HG03571 (cell line): ENCODE results near the gene INS.

Experiments
- ATAC-seq: cut with Tn5 transposase; IDR thresholded peaks from one replicate; pipeline ENCODE4 v1.9.1; 2021; ENCODE audit not compliant: unreplicated experiment

Gene INS

DNA sequence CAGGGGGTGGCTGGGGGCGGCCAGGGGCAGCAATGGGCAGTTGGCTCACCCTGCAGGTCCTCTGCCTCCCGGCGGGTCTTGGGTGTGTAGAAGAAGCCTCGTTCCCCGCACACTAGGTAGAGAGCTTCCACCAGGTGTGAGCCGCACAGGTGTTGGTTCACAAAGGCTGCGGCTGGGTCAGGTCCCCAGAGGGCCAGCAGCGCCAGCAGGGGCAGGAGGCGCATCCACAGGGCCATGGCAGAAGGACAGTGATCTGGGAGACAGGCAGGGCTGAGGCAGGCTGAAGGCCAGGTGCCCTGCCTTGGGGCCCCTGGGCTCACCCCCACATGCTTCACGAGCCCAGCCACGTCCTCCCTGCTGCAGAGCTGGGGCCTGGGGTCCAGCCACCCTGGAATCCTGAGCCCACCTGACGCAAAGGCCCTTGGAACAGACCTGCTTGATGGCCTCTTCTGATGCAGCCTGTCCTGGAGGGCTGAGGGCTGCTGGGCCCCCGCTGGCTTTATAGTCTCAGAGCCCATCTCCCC, at the start of gene INS:
Gene INS, minus strand, starts transcription at position 474 of the 524 bp plus-strand sequence. Its CDS starts 238 bp downstream, at position 236.
- ATAC-seq, result no peak

DNA sequence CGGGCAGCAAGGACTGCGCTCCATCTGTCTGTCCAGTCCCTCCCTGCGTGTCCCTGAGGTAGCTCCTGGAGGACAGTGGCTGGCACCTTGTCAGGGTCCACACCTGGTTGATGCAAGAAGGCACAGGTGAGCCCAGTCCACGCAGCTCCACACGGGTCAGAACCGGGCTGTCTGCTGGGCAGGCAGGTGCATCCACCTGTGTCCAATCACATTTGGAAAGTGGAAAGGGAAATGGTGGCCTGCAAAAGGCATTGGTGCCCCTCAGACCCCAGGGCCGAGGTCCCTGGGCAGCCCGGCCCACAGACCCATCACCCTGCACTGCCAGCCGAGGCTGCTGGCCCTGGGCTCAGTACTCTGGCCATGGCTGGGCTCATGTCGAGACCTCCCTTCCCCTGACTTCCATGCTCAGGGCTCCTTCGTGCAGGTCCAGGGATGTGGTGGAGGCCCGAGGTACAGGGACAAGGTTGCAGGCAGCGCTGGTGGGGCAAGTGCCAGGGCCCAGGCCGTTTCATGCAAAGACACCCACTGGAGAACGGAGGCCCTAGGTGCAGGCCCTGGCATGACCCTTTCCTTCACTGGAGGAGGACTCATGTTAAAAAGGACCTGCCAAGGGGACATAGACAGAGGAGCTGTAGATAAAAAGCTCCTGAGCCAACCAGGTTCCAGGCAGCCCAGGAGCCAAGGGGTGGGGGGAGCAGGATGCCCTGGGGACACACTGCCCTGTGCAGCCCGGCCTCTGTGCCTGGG, 49.5 kb upstream of the INS start:
- no peak for ATAC-seq

DNA sequence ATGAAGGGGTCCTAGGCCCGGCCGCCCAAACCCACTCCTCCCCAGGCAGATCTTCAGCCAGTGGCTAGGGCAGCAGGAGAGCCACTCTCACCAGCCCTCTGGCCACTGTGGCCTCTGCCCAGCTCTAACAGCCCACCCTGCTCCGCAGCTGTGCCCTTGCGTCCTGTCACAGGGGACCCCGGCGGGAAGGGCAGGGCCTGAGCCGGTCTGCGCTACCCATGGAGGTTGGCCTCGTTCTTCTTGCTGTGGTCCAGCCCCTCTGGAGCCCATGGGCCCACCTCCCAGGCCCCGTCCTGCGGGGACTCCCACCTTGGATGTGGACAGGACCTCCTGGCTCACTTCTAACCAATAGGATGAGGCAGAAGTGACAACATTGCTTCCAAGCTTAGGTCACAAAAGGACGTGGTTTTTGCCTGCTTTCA, 48.9 kb upstream of the INS start:
- no peak for ATAC-seq

DNA sequence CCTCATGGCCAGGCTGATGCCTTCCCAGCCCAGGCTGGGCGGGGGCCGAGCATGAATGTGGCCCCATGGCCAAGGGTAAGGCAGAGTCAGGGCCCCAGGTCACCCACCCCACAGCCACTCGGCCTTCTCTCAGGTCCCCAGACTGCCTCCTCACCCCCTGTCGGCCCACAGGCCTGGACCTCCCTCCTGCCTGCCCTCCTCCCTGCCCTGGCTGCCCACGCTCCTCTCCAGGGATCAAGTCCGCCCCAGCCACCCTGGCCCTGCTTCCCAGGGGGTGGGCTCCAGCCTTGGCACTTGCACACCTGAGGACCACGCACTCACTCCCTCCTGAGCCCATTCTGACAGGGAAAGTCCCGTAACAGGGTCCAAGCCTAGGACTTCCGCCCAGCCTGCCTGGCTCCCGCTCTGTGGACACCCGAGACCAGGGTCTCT, 48.4 kb upstream of the INS start:
- ATAC-seq, result no peak

DNA sequence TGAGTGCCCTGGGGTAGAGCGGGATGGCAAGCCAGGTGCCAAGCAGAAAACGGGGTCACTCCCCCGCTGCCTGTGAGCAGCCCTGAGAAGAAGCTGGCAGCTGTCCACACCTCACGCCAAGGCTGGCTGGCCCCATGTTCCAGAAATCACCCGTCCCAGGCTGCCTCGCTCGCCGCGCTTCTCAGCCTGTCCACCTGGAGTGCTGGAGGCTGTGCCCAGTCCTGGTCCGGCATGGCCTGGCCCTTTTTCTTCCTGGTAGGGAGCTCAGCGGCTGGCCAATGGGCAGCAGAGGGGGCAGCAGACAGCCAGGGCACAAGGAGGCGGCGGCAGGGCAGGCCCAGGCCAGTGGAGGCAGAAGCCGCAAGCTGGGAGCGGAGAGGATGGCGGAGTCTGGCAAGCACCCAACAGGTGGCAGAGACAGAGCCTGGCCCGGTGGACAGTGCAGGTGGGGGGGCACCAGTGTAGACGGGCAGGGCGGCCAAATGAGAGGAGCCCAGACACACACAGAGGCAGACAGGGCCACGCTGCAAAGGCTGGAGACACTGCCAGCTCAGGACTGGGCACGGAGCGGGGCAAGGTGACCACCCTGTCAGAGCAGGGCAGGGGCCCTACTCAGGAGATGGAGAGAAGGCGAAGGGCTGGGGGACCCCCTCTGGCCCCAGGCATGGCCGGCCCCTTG, 47.8 kb upstream of the INS start:
- no peak for ATAC-seq

DNA sequence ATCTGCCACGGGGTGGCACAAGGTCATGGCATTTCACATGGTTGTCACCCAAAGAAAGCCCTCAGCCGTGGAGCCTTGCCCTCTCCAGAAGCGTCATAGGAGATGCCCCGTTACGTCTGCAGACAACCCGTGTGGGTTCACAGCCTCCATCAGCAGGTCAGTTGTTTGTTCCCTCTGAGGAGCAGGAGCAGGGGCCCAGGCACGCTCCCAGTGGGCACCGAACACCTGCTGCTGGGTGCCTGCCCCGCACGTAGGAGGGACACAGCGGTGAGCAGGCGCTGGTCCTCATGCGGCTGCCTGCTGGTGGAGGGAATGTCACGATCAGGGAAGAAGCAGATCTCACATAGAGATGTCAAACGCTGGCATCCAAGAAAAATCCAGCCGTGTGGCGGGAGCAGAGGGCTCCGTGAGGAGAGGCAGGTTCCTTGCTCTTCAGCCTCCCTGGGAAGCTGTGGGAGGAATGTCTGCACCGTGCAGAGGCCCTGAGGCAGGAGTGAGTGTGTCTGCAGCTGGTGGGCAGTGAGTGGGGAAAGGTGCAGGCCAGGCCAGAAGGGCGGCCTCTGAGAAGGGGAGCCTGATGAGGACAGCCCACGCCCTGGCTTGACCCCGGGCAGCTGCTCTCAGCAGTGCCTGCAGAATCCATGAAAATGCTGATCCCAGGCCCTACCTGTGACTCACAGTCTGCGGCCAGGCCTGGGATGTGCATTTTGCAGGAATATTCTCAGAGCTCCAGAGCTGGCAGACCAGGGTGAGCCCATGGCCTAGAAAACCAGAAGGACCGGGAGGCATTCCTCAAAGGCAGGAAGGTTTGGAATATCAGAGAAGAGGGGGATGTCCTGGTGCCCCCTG, 47.0 kb upstream of the INS start:
- no peak for ATAC-seq

DNA sequence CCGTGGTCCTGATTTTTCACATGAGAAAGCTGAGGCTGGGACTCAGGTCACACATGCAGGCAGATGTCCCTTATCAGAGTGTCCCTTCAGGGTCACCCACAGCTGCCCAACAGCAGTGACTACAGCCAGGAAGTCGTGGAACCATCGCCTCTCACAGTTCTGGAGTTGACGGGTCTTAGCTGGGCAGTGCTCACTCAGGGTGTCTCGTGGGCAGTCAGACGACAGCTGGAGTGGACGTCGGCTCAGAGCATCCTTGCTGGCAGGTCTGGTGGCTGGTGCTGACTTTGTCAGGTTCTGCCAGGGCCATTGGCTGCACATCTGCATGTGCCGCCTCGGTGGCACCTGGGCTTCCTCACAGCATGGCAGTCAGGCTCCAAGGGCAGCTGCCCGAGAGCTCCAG, 46.2 kb upstream of the INS start:
- ATAC-seq, result no peak

DNA sequence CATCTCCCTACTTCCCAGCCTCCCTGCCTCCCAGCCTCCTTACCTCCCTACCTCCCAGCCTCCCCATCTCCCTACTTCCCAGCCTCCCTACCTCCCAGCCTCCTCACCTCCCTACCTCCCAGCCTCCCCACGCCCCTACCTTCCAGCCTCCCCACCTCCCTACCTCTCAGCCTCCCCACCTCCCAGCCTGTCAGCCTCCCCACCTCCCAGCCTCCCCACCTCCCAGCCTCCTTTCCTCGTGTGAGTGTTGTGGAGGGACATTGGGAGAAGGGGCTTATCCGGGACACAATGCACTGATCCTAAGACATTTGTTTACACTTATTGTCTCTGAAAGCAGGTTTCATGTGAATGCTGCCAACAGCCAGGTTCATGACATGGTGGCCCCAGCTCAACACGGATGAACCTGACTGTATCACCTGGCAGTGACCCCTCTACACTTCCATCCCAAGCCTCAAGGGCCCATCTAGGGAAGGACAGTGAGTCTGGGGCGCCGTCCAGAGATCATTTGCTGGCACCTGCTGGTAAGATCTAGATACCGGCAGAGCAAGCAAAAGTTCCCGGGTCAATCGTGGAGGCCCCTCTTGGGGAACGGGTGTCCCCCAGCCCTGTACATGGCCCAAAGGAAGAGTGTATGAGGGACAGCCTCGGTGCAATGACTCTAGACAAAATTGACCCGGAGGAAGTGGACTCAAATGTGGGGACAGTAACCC, 45.1 kb upstream of the INS start:
- no peak for ATAC-seq

DNA sequence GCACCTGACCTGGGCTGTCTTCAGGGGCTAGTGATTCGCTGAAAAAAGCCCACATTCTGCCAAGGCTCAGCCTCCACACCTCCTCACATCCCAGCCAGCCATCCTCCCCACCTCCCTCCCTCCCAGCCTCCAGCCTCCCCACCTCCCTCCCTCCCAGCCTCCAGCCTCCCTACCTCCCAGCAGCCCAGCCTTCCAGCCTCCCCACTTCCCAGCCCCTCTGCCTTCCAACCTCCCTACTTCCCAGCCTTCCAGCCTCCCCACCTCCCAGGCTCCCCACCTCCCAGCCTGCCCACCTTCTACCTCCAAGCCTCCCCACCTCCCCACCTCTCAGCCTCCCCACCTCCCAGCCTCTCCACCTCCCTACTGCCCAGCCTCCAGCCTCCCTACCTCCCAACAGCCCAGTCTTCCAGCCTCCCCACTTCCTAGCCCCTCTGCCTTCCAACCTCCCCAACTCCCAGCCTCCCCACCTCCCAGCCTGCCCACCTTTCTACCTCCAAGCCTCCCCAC, 44.3 kb upstream of the INS start:
- no peak for ATAC-seq

DNA sequence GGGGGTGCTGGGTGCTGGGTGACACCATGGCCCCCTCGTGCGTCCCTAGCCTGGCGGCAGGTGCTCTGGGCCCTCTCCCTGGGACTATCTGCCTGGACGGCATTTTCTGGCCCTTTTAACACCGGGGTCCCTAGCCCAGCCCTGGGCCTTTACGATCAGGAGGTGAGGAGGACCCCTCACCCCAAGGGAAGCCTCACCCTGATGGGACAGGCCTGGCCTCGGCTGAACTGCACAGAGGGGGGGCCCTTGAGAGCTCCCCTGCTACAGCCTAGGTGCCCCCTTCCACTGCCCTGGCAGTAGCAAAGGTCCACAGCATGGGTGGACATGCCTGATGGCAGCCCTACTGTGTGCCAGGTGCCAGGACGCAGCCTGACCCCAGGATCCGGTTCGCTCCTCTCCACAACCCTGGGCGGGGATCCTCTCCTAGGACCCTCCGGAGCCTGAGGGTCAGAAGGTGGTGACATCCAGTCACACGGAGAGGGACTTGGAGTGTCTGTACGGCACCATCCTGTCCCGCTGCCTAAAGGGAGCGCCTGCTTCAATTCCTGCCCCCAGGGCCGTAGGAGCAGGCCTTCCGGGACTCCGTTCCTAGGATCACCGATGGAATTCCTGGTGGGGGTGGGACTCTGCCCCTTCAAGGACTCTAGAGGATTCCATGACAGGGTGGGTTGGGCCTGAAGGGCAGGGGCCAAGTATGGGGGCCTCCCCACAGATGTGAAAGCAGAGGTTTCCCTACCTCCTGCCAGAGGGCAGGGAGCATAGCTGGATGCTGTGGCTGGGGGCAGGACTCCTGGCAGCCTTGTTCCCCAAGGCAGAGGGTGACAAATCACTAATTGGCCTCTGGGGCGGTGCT, 43.6 kb upstream of the INS start:
- no peak for ATAC-seq

DNA sequence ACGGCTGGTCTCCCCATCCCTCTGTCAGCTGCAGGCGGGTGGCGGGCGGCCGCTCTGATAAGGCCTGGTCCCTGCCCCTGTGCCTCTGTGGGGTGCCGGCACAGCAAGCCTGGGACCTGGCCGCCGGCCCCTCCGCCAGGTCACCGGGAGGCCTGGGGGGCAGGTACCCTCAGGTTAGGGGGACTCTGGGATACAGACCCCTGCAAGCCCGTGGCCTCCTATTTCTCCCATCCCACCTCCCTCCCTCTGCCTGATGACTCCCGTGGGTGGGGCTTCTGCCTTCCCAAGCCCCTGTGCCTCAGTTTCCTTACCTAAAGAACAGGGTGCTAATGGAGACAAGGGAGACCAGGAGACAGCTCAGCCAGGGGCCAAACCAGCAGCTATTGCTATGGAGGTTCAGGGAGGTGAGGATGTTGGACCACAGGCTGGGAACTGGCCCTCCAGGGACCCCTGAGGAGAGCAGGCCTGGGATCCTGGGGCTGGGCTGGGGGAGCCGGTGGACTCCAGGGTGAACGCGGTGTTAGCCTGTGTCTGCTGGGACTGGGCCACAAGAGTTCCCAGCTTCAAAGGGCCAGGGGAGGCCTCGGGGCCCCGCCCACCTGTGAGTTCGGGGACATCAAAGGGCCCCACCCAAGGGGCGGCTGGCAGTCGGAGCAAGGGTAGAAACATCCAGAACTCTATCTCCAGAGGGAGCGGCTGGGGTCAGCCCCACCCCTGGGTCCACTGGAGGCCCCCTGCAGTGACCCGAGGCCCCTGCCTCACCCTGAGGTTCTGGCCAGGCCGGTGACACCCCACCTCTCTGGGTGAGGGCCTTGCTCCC, 42.6 kb upstream of the INS start:
- no peak for ATAC-seq

DNA sequence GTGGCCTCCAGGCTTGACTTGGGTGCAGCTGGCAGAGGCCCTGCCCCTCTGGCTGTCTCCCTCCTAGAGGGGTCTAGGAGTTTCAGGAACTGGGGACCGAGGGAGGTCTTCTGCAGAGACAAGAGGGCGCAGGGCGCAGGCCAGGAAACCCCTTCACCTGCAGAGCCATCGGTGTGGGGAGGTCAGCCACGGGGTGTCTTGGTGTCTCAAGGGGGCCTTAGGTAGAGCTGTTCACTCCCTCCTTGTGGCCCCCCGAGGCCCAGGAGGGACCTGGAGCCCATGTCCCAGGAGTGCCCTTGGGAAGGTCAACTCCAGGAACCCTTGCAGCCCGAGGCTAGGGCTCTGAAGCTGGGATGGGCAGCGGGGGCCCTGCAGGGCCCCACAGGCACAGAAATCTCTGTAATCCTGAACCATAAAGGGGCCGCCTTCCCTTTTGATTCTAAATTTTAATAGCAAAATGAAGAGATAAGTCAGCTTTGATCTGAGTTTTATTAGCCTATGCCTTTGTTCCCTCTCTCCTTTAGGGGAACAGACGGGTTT, 42.0 kb upstream of the INS start:
- no peak for ATAC-seq

DNA sequence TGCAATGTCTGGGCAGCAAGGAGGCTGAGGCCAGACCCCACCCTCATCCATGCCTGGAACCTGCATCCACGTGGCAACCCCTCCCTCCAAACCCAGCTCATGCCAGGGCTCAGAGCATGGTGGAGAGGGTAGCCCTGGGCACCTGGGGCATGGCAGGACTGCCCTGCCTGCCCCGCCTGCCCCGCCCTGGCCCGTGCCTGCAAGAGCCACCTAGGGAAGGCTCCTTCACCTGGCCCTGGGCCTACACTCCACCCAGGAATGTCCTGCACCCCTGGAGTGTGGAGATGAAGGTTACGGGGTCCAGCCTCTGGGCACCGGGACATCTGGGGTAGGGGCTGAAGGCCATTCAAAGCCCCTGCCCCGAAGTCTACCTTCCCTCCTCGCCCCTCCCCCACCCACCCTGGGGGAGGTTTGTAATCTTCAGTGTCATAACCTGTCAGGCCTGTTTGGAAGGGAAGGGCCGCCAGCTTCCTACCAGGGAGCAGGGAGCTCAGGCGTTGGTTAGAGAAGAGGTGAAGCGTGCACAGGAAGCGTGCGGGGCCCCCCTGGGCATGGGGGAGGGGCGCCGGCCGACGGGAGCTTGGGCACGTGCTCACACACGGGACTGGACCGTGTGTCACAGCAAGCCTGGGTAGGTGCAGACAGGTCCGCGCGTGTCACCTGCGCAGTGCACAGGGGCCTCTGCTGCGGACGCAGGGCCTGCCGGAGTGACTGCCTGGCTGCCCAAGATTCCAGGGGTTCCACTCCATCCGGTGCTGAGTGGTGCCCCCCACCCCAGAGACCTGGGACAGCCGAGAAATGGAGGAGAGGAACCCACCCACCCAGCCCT, 41.3 kb upstream of the INS start:
- no peak for ATAC-seq

DNA sequence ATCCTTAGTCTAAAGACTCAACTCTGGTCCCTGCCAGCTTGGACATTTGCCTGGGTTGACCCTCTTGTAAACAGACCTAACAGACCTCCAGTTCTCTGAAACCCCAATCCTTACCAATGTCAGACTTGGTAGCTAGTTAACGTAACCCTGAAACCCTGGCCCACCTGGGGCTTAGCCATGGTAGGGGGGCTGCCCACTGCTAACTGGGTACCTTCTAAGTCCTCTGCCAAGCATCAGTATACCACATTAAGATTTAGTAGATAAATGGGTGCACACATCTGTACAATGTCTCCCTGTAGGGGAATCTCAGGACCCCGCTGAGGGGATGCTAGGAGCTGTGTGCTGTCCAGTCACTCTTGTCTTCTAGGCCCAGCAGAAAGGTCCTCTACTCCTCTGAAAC, 40.5 kb upstream of the INS start:
- ATAC-seq, result no peak

DNA sequence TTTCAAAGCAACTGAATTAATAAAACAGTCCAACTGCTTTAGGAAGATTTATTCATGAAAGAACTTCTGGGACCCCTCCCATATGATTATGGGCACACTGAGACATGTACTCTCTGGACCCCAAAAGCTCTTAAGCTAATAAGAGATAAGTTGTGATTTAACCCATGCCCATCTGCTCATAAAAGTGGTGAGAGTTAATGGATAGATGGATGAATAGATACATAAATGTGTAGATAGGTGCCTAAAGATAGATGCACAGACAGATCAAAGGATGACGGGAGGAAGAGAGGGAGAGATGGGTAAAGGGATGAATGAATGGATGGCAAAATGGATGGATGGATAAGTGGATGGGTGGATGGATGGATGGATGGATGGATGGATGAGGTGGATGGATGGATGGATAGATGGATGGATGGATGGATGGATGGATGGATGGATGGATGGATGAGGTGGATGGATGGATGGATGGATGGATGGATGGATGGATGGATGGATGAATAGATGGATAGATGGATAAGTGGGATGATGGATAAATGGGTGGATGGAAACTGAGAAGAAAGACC, 40.0 kb upstream of the INS start:
- ATAC-seq, result no peak

DNA sequence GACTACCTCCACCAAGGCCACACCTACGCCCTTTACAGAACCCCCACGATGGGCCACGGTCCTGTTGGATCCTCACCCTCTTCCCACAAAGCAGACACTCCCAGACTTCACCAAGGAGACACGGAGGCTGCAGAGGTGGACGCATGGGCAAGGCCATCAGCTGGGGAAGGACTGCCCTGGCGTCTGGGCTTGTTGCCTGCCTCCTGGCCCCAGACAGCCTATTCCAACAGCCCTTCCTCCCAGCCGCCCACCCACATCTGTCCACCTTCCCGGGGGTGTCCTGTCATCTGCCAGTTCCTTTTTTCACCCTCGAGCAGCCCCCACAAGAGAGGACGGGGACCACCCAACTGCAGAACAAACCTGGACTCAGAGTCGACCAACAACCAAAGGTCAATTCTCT, 39.5 kb upstream of the INS start:
- ATAC-seq, result no peak
